ENCODE data around the gene DNTTIP2. TPM values are rescaled to one million over a fixed set of nuclear protein-coding genes. Genes with fewer than 3 reads are reported as not detected.

DNTTIP2 gene
- total and polyA plus RNA-seq, 9 of the 15 experiments (the other 6 are each of a cell fraction or from before 2014, with no cell fraction given): 50.4 to 138 (median 97.0) TPM

DNA sequence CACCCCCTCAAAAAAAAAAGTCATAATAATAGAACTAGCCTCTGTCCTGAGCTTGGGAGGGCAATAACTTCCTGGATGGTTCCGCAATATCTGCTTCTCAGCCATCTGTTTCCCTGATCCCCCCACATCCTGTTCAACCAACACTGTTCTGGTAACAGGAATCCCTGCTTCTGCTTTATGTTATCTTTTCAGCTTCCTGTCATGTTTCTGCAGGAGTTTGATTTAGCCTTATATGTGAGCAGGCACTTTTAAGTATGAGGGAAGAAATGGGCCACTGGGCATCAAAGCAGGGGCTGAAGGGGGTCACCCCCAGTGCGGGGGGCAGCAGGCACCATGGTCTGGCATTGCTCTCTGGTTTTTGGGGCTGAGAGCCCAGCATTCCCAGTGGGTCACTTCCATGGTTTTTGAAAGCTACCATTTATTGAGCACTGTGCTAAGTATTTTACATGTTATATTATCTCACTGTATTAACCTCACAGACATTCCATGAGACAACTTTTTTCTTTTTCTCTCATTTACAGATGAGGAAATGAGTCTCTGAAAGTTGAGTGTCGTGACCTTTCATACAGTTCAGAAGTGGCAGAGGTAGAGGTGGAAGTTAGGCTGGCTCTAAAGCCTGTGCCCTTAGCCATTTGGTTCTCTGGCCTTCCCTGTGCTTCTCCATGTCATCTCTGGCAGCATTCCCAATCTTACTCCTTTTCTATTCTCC is 61.9 kb downstream of the DNTTIP2 start (continued):
- TF ChIP-seq, protein P1, sequence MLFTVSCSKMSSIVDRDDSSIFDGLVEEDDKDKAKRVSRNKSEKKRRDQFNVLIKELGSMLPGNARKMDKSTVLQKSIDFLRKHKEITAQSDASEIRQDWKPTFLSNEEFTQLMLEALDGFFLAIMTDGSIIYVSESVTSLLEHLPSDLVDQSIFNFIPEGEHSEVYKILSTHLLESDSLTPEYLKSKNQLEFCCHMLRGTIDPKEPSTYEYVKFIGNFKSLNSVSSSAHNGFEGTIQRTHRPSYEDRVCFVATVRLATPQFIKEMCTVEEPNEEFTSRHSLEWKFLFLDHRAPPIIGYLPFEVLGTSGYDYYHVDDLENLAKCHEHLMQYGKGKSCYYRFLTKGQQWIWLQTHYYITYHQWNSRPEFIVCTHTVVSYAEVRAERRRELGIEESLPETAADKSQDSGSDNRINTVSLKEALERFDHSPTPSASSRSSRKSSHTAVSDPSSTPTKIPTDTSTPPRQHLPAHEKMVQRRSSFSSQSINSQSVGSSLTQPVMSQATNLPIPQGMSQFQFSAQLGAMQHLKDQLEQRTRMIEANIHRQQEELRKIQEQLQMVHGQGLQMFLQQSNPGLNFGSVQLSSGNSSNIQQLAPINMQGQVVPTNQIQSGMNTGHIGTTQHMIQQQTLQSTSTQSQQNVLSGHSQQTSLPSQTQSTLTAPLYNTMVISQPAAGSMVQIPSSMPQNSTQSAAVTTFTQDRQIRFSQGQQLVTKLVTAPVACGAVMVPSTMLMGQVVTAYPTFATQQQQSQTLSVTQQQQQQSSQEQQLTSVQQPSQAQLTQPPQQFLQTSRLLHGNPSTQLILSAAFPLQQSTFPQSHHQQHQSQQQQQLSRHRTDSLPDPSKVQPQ (CRISPR knock-in tag; IDR thresholded peaks at IDR 0.05; ENCODE audit: borderline replicate concordance): no peak
- TF ChIP-seq GATAD2B (IDR thresholded peaks at IDR 0.05; ENCODE audit: borderline replicate concordance): no peak
- TF ChIP-seq, protein P2, sequence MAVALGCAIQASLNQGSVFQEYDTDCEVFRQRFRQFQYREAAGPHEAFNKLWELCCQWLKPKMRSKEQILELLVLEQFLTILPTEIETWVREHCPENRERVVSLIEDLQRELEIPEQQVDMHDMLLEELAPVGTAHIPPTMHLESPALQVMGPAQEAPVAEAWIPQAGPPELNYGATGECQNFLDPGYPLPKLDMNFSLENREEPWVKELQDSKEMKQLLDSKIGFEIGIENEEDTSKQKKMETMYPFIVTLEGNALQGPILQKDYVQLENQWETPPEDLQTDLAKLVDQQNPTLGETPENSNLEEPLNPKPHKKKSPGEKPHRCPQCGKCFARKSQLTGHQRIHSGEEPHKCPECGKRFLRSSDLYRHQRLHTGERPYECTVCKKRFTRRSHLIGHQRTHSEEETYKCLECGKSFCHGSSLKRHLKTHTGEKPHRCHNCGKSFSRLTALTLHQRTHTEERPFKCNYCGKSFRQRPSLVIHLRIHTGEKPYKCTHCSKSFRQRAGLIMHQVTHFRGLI (CRISPR knock-in tag; IDR thresholded peaks at IDR 0.05): no peak
- peak; percentile 82 for TF ChIP-seq TEAD4 (IDR thresholded peaks at IDR 0.05; ENCODE audit: low read length)
- no peak for TF ChIP-seq TEAD4 (CRISPR knock-in tag; IDR thresholded peaks at IDR 0.05; ENCODE audit: borderline replicate concordance)
- TF ChIP-seq, protein P3, sequence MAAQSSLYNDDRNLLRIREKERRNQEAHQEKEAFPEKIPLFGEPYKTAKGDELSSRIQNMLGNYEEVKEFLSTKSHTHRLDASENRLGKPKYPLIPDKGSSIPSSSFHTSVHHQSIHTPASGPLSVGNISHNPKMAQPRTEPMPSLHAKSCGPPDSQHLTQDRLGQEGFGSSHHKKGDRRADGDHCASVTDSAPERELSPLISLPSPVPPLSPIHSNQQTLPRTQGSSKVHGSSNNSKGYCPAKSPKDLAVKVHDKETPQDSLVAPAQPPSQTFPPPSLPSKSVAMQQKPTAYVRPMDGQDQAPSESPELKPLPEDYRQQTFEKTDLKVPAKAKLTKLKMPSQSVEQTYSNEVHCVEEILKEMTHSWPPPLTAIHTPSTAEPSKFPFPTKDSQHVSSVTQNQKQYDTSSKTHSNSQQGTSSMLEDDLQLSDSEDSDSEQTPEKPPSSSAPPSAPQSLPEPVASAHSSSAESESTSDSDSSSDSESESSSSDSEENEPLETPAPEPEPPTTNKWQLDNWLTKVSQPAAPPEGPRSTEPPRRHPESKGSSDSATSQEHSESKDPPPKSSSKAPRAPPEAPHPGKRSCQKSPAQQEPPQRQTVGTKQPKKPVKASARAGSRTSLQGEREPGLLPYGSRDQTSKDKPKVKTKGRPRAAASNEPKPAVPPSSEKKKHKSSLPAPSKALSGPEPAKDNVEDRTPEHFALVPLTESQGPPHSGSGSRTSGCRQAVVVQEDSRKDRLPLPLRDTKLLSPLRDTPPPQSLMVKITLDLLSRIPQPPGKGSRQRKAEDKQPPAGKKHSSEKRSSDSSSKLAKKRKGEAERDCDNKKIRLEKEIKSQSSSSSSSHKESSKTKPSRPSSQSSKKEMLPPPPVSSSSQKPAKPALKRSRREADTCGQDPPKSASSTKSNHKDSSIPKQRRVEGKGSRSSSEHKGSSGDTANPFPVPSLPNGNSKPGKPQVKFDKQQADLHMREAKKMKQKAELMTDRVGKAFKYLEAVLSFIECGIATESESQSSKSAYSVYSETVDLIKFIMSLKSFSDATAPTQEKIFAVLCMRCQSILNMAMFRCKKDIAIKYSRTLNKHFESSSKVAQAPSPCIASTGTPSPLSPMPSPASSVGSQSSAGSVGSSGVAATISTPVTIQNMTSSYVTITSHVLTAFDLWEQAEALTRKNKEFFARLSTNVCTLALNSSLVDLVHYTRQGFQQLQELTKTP (IDR thresholded peaks at IDR 0.05; ENCODE audit: low read depth in 1 of 2, partially characterized antibody in 2 of 2): no peak
- TF ChIP-seq, protein P4, sequence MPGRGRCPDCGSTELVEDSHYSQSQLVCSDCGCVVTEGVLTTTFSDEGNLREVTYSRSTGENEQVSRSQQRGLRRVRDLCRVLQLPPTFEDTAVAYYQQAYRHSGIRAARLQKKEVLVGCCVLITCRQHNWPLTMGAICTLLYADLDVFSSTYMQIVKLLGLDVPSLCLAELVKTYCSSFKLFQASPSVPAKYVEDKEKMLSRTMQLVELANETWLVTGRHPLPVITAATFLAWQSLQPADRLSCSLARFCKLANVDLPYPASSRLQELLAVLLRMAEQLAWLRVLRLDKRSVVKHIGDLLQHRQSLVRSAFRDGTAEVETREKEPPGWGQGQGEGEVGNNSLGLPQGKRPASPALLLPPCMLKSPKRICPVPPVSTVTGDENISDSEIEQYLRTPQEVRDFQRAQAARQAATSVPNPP (IDR thresholded peaks at IDR 0.05; ENCODE audit: borderline replicate concordance, insufficient read depth, insufficient read length): no peak
- no peak for TF ChIP-seq ILF3 (IDR thresholded peaks at IDR 0.05; ENCODE audit: borderline replicate concordance)
- TF ChIP-seq NFIC (IDR thresholded peaks at IDR 0.05): no peak; the same call in 1 of the 2 replicates
- no peak for TF ChIP-seq ZNF354B (CRISPR knock-in tag; IDR thresholded peaks at IDR 0.05)
- TF ChIP-seq, protein P5, sequence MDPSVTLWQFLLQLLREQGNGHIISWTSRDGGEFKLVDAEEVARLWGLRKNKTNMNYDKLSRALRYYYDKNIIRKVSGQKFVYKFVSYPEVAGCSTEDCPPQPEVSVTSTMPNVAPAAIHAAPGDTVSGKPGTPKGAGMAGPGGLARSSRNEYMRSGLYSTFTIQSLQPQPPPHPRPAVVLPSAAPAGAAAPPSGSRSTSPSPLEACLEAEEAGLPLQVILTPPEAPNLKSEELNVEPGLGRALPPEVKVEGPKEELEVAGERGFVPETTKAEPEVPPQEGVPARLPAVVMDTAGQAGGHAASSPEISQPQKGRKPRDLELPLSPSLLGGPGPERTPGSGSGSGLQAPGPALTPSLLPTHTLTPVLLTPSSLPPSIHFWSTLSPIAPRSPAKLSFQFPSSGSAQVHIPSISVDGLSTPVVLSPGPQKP (CRISPR knock-in tag; IDR thresholded peaks at IDR 0.05): no peak
- no peak for TF ChIP-seq ZNF699 (CRISPR knock-in tag; IDR thresholded peaks at IDR 0.05; ENCODE audit: insufficient replicate concordance)
- TF ChIP-seq, protein P6, sequence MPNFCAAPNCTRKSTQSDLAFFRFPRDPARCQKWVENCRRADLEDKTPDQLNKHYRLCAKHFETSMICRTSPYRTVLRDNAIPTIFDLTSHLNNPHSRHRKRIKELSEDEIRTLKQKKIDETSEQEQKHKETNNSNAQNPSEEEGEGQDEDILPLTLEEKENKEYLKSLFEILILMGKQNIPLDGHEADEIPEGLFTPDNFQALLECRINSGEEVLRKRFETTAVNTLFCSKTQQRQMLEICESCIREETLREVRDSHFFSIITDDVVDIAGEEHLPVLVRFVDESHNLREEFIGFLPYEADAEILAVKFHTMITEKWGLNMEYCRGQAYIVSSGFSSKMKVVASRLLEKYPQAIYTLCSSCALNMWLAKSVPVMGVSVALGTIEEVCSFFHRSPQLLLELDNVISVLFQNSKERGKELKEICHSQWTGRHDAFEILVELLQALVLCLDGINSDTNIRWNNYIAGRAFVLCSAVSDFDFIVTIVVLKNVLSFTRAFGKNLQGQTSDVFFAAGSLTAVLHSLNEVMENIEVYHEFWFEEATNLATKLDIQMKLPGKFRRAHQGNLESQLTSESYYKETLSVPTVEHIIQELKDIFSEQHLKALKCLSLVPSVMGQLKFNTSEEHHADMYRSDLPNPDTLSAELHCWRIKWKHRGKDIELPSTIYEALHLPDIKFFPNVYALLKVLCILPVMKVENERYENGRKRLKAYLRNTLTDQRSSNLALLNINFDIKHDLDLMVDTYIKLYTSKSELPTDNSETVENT (CRISPR knock-in tag; IDR thresholded peaks at IDR 0.05): no peak

All from K562 (cell line).